Mucosa of gallbladder (tissue), 1 donor: Measurements from ENCODE around the gene NUDT5. TPM values are rescaled to one million over a fixed set of nuclear protein-coding genes. Genes with fewer than 3 reads are reported as not detected.
"Not testable (repeated sequence)": the region's sequence is repeated elsewhere in the genome, so short reads cannot be mapped to it uniquely, and the experiment has no call there.

ENCODE experiments used
- DNase-seq: peaks from one replicate; pipeline ENCODE4 v3.0.0-alpha.2; 2020; ENCODE audit warnings: low spot score
- total RNA-seq: library from RNA; stranded (reverse); gene quantifications from one replicate; pipeline ENCODE4 v1.2.1, GENCODE V29; 2021
- donor health status: DM: no; HTN: no; CAD: no.

The NUDT5 gene
- total RNA-seq, 1 donor from 2014 or later: 32.8 TPM

GRCh38 chr10:12205082-12205481 lies 9.4 kb upstream of the NUDT5 start:
- no peak for DNase-seq

- no peak for DNase-seq
These were observed 6.5 kb upstream of the NUDT5 start for GRCh38 chr10:12202226-12202625.

- DNase-seq: no peak
These were observed 5.9 kb upstream of the NUDT5 start for GRCh38 chr10:12201543-12201942.

GRCh38 chr10:12200850-12201249 lies 5.2 kb upstream of the NUDT5 start:
- DNase-seq: no peak

GRCh38 chr10:12198156-12198555 lies 2.5 kb upstream of the NUDT5 start:
- DNase-seq: no peak

GRCh38 chr10:12196531-12197211 lies 980 bp upstream of the NUDT5 start:
- no peak for DNase-seq

- DNase-seq: no peak
These were observed 449 bp downstream of the NUDT5 start for GRCh38 chr10:12195281-12195602.

GRCh38 chr10:12194752-12195271 lies 879 bp downstream of the NUDT5 start:
- peak; percentile 26 for DNase-seq

- no peak for DNase-seq
These were observed 2.5 kb downstream of the NUDT5 start for GRCh38 chr10:12193193-12193592.

- DNase-seq: no peak
These were observed 4.0 kb downstream of the NUDT5 start for GRCh38 chr10:12191715-12192114.

- no peak for DNase-seq
These were observed 6.3 kb downstream of the NUDT5 start for GRCh38 chr10:12189426-12189825.

- no peak for DNase-seq
These were observed 7.0 kb downstream of the NUDT5 start for GRCh38 chr10:12188656-12189055.

GRCh38 chr10:12187321-12187905 lies 8.3 kb downstream of the NUDT5 start:
- DNase-seq: no peak

GRCh38 chr10:12186323-12186722 lies 9.4 kb downstream of the NUDT5 start:
- DNase-seq: no peak

GRCh38 chr10:12184165-12184564 lies 11.5 kb downstream of the NUDT5 start:
- DNase-seq: no peak

- DNase-seq: peak; percentile 18
These were observed 14.5 kb downstream of the NUDT5 start for GRCh38 chr10:12181065-12181775.

GRCh38 chr10:12180221-12180974 lies 15.3 kb downstream of the NUDT5 start:
- no peak for DNase-seq

GRCh38 chr10:12179606-12180170 lies 16.0 kb downstream of the NUDT5 start:
- no peak for DNase-seq

- no peak for DNase-seq
These were observed 18.0 kb downstream of the NUDT5 start for GRCh38 chr10:12177642-12178041.

GRCh38 chr10:12171512-12171911 lies 24.2 kb downstream of the NUDT5 start:
- not testable (repeated sequence) for DNase-seq

GRCh38 chr10:12165999-12166775 lies 29.5 kb downstream of the NUDT5 start:
- no peak for DNase-seq
